HuH-7 (cell line): ENCODE measurements around the gene CNOT6.

Experiments used
- DNase-seq: peaks from one replicate; pipeline ENCODE4 v3.0.0; 2011; ENCODE audit warnings: low spot score

CNOT6 gene

GRCh38 chr5:180621311-180621710 lies 127.1 kb downstream of the CNOT6 start:
- DNase-seq, result no peak

DNA sequence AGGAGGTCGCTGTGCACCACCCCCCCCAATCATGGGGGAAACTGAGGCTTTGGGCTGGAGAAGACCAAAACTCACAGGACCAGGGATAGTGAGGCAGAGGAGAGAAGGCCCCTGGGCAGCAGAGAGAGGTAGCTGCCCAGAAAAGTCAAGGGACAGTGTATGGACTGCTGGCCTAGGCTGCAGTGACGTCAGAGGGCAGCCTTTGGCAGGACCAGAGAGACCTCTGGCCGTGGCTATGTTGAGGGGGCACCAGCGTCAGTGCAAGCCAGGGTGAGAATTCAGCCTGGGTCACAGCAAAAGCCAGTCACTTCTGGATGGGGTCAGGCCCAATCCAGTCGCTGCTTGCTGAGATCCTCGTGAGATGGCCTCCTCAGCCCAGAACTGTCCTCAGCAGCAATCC lies 128.7 kb downstream of the CNOT6 start:
- no peak for DNase-seq

DNA sequence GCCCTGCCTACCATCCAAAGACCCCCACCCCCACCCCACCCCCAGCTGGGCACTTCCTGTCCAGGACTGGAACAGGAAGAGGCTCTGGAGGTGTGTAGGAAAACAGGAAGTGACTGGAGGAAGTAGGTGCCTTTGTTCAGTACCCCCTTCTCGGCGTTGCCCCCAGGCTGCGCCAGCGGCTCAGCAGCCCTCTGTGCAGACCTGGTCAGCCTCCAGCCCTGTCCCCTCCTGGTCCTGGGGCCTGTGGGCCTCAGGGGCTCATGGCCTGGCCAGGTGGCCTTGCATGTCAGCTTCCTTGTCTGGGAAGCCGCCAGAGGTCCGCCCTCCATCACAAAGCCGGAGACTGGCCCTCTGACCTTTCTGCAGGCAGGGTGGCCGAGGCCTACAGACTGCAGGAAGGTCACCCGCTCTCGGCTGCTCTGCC lies 129.2 kb downstream of the CNOT6 start:
- DNase-seq, result no peak

- no peak for DNase-seq
Measured at GRCh38 chr5:180623844-180624243, 129.7 kb downstream of the CNOT6 start.

- no peak for DNase-seq
Measured at GRCh38 chr5:180624587-180624986, 130.4 kb downstream of the CNOT6 start.

GRCh38 chr5:180625125-180625790 lies 131.1 kb downstream of the CNOT6 start:
- DNase-seq, result no peak

DNA sequence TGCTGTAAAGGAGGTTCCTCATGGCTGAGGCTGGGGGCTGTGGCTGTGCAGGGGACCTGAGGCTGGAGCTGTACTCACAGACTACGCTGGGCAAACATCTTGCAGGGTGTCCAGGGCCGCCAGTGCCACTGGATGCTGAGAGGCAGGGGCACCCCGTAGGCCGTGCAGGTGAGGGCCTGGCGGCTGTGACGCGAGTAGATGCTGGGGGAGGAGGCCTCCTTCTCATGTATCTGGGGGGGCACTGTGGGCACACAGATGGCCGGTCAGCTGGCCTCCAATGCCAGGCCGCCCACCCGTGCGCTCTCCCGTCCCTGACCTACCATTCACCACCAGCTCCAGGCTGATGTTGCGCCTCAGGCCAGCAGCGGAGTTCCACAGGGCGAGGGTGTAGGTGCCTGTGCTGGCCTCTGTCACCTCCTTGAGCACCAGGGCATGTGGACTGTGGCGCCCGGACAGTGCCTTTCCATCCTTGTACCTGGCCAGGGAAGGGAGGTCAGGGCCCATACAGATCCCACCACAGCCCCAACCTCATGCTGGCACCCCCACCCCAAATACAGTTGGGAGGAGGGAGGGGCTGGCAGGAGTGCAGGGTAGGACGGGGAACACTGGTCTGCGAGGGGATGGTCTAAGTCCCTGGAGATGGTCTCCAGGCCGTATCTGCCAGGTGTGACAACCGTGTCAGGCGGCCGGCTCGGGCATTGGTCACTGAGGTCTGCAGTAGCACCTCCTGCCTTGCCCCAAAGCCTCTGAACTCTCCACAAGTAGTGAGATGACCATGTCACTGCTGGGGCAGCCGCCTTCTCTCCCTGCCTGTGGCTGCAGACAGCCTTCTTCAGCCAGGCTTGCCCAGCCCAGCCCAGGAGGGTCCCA lies 131.8 kb downstream of the CNOT6 start:
- DNase-seq, result no peak

GRCh38 chr5:180626661-180627385 lies 132.6 kb downstream of the CNOT6 start:
- DNase-seq, result no peak

DNA sequence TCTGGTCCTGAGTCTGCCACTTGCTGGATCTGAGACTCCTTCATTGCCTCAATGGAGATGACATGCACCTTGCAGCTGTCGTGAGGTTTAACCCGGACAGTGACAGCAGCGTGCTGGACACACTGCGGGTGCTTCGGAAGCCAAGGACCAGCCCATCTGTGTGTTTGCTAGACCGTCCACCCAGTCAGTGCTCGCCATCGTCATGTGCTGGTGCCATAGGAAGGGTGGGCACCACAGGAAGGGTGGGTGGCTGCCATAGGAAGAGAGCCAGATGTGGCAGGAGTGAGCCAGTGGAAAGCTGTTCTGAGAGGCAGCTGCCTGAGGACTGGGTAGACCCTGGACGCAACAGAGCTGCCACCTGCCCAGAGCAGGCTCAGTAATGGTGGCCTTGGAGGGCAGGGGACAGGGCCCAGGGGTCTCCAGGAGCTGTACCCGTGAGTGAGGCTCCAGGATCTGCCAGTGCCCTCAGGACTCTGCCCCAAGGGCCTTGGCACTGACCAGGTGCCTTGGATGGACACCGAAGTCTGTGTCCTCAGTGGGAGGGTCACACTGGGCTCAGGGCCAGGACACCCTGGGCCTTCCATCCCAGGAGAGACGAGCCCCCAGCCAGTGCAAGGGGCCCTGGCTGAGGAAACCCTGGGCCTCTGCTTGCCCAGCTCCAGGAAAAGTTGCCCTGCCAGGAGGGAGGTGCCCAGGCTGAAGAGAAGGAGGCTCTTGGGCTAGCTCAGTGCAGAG lies 133.4 kb downstream of the CNOT6 start:
- no peak for DNase-seq
